CD4-positive, alpha-beta T cell (primary cell): ENCODE results near the gene KCNMB2. TPM values are rescaled to one million over a fixed set of nuclear protein-coding genes. Genes with fewer than 3 reads are reported as not detected.

Source experiments
- ATAC-seq: fragments of 200-7000 bp; cut with Tn5 transposase; one replicate; pipeline ENCODE4 v1.10.0; 2022; ENCODE audit warnings: mild to moderate bottlenecking; ENCODE audit not compliant: poor library complexity
- CTCF ChIA-PET: fragments of 350-600 bp; sonication (Branson Sonifier 250); formaldehyde crosslinking; loops from one replicate; lab custom pipeline; 2021; ENCODE audit warnings: antibody characterized with exemption, inconsistent platforms; lab: Charles Lee
- POLR2A ChIA-PET: fragments of 350-600 bp; sonication (Branson Sonifier 250); formaldehyde crosslinking; loops from one replicate; lab custom pipeline; 2021; ENCODE audit warnings: antibody characterized with exemption, inconsistent platforms; lab: Charles Lee
- DNase-seq, 14 experiments: peaks; one replicate each; pipeline ENCODE4 v3.0.0-alpha.2; 2013 to 2020; ENCODE audit warnings: mixed read lengths in 2 of 14
- H3K27ac ChIP-seq, 2 donors: one replicate each; pipeline versions ENCODE4 v1.5.1 to v1.7.0; 2013; ENCODE audit warnings: low read length in 2 of 2, low read depth in 1 of 2, mild to moderate bottlenecking in 1 of 2
- H3K27me3 ChIP-seq, 2 experiments: 1 replicate in 1 of 2; 2 replicates in 1 of 2; pipeline versions ENCODE4 v1.6.1 to v1.7.0; 2013; ENCODE audit warnings: low read length in 2 of 2, control low read depth in 1 of 2, mild to moderate bottlenecking in 1 of 2, moderate library complexity in 1 of 2; ENCODE audit not compliant: insufficient read depth in 2 of 2, control insufficient read depth in 1 of 2
- H3K36me3 ChIP-seq: one replicate; pipeline ENCODE4 v1.6.1; 2013; ENCODE audit warnings: low read length, control low read depth; ENCODE audit not compliant: insufficient read depth
- H3K4me1 ChIP-seq: one replicate; pipeline ENCODE4 v1.6.1; 2013; ENCODE audit warnings: low read length, control low read depth; ENCODE audit not compliant: insufficient read depth
- H3K4me3 ChIP-seq: one replicate; pipeline ENCODE4 v1.5.1; 2013; ENCODE audit warnings: mild to moderate bottlenecking, low read length, moderate library complexity
- H3K9me3 ChIP-seq, 2 experiments: 1 replicate in 1 of 2; 2 replicates in 1 of 2; pipeline versions ENCODE4 v1.6.1 to v1.7.0; 2013; ENCODE audit warnings: low read length in 2 of 2, mild to moderate bottlenecking in 2 of 2, control low read depth in 1 of 2, moderate library complexity in 1 of 2; ENCODE audit not compliant: control insufficient read depth in 1 of 2, insufficient read depth in 1 of 2
- H3K27ac Mint-ChIP-seq: one replicate; pipeline ENCODE4 v1.8.0; 2020; ENCODE audit warnings: mixed read lengths
- H3K27me3 Mint-ChIP-seq: one replicate; pipeline ENCODE4 v1.8.0; 2021; ENCODE audit warnings: mixed read lengths
- H3K36me3 Mint-ChIP-seq: one replicate; pipeline ENCODE4 v1.8.0; 2021; ENCODE audit warnings: low read depth, mixed read lengths
- H3K4me1 Mint-ChIP-seq: one replicate; pipeline ENCODE4 v1.8.0; 2021; ENCODE audit warnings: low read depth, mixed read lengths
- H3K4me3 Mint-ChIP-seq: one replicate; pipeline ENCODE4 v1.8.0; 2020; ENCODE audit warnings: mild to moderate bottlenecking, mixed read lengths
- H3K9me3 Mint-ChIP-seq: one replicate; pipeline ENCODE4 v1.8.0; 2020; ENCODE audit warnings: mixed read lengths
- intact Hi-C, 2 experiments: fragments of 100-400 bp; cut with DNase I in 1 of 2; cut with micrococcal nuclease in 1 of 2; formaldehyde crosslinking; loops; one replicate each; pipeline versions ENCODE4 v1.15.1 to v1.9.0; 2023 to 2025; cut with DNase I, micrococcal nuclease
- total RNA-seq, 174 experiments: library from RNA in 2 of 174; stranded (reverse) in 2 of 174; gene quantifications; one replicate each; pipeline ENCODE4 v1.2.3 and lab custom pipeline; 2021 to 2026
- TF ChIP-seq, protein P1 (sequence below): fragments of 200-600 bp; IDR thresholded peaks from one replicate; pipeline ENCODE4 v1.8.0; 2022; ENCODE audit warnings: antibody characterized with exemption, mild to moderate bottlenecking

The KCNMB2 gene
- total RNA-seq, 2 experiments from 2014 or later = not detected

DNA sequence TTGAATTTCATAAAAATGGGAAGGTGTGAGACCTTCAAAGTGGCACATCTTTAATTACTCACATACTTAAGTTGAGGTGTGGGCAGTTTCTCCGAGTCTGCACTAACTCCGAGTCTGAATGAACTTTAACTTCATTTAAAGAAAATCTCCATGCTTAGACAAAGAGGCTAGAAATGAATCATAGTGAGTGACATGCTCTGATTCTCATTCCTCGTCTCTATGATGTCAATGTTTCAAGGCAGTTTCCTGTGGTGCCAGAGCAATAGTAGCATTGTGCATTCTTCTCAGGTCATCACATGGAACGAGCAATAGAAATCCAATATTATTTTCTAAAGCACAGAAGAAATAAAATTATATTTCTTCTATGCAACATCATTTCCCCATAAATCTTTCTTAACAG, 224.8 kb downstream of the KCNMB2 start:
- intact Hi-C loops = no loop called here
- Histone ChIP-seq H3K4me3 (no peak overlapping the region), H3K36me3 (no peaks in the 10 kb centered on the region), H3K4me1 (no peaks in the 10 kb centered on the region), H3K27ac (no peak overlapping the region), H3K9me3 (no peaks in the 10 kb centered on the region), H3K27me3 (no peaks in the 10 kb centered on the region)
- H3K4me1 Mint-ChIP-seq = no peaks in the 10 kb centered on the region
- H3K9me3 Mint-ChIP-seq = no peaks in the 10 kb centered on the region
- DNase-seq (no peak), ATAC-seq (no peak)
- ChIA-PET CTCF (no interaction called here), POLR2A (no interaction called here)
- no peaks in the 10 kb centered on the region for H3K36me3 Mint-ChIP-seq
- H3K4me3 Mint-ChIP-seq = no peak overlapping the region
- TF ChIP-seq, protein P1, sequence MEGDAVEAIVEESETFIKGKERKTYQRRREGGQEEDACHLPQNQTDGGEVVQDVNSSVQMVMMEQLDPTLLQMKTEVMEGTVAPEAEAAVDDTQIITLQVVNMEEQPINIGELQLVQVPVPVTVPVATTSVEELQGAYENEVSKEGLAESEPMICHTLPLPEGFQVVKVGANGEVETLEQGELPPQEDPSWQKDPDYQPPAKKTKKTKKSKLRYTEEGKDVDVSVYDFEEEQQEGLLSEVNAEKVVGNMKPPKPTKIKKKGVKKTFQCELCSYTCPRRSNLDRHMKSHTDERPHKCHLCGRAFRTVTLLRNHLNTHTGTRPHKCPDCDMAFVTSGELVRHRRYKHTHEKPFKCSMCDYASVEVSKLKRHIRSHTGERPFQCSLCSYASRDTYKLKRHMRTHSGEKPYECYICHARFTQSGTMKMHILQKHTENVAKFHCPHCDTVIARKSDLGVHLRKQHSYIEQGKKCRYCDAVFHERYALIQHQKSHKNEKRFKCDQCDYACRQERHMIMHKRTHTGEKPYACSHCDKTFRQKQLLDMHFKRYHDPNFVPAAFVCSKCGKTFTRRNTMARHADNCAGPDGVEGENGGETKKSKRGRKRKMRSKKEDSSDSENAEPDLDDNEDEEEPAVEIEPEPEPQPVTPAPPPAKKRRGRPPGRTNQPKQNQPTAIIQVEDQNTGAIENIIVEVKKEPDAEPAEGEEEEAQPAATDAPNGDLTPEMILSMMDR = no peak
- H3K27me3 Mint-ChIP-seq = no peaks in the 10 kb centered on the region
- no peak overlapping the region for H3K27ac Mint-ChIP-seq

DNA sequence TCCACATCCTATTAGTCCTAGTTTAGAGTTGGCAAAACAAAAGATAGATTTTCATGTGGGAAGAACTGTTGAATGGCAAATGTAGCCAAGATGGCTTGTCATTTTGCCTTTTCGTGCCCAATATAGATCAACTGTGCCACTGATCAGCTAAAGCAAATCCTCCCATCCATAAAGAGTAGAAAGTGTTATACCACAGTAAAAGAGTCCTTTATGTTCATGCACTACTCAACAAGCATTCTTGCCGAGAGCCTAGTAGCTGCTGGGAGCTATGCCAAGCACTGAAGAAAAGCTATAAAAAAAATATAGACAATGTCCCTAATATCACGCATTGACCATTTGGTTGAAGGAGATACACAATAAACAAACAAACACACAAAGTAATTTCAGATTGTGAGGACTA, 225.2 kb downstream of the KCNMB2 start:
- ChIA-PET CTCF (no interaction called here), POLR2A (no interaction called here)
- no peaks in the 10 kb centered on the region for H3K36me3 Mint-ChIP-seq
- H3K4me3 Mint-ChIP-seq = no peak overlapping the region
- no peaks in the 10 kb centered on the region for H3K9me3 ChIP-seq
- H3K4me1 ChIP-seq = no peaks in the 10 kb centered on the region
- no peaks in the 10 kb centered on the region for H3K27me3 ChIP-seq
- ATAC-seq (no peak), DNase-seq (no peak)
- H3K36me3 ChIP-seq = no peaks in the 10 kb centered on the region
- H3K27ac Mint-ChIP-seq = no peak overlapping the region
- no peak overlapping the region for H3K27ac ChIP-seq
- no peak overlapping the region for H3K4me3 ChIP-seq
- TF ChIP-seq, protein P1 = no peak
- no peaks in the 10 kb centered on the region for H3K9me3 Mint-ChIP-seq
- intact Hi-C loops = no loop called here
- H3K4me1 Mint-ChIP-seq = no peaks in the 10 kb centered on the region
- no peaks in the 10 kb centered on the region for H3K27me3 Mint-ChIP-seq

DNA sequence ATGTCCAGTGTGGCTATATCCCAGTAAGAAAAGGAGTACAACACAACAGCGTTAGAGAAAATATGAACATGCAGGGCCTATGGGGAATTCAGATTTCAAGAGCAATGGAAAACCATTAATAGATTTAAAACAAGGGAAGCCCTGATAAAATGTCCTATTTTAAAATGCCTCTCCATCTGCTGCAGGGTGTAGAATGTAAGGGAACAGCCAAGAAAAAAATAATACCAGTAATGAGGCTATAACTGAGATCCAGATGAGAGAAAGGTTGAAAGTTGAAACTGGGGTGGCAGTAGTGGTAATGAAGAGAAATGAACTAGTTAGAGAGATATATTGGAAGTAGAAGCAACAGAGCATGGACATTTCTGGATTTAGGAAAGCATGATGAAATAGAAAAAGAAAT, 226.1 kb downstream of the KCNMB2 start:
- Histone ChIP-seq H3K4me3 (no peak overlapping the region), H3K9me3 (no peaks in the 10 kb centered on the region), H3K36me3 (no peaks in the 10 kb centered on the region), H3K27me3 (no peaks in the 10 kb centered on the region), H3K27ac (no peak overlapping the region), H3K4me1 (no peaks in the 10 kb centered on the region)
- ATAC-seq (no peak), DNase-seq (no peak)
- no peaks in the 10 kb centered on the region for H3K4me1 Mint-ChIP-seq
- ChIA-PET POLR2A (no interaction called here), CTCF (no interaction called here)
- H3K9me3 Mint-ChIP-seq = no peaks in the 10 kb centered on the region
- no peak overlapping the region for H3K4me3 Mint-ChIP-seq
- no peaks in the 10 kb centered on the region for H3K36me3 Mint-ChIP-seq
- TF ChIP-seq, protein P1 = no peak
- no peak overlapping the region for H3K27ac Mint-ChIP-seq
- H3K27me3 Mint-ChIP-seq = no peaks in the 10 kb centered on the region
- intact Hi-C loops = no loop called here
